Measurements from ENCODE around the gene DSN1. TPM values are rescaled to one million over a fixed set of nuclear protein-coding genes. Genes with fewer than 3 reads are reported as not detected.

Gene DSN1
- total RNA-seq, 1 donor from 2014 or later: 4.7 TPM

GRCh38 chr20:36737183-36737499, 36.4 kb downstream of the DSN1 start:
- H3K4me1 ChIP-seq: peaks cover 12% of the 10 kb centered on the region
- H3K27ac ChIP-seq: no peak overlapping the region
- no peaks in the 10 kb centered on the region for H3K36me3 ChIP-seq
- no peaks in the 10 kb centered on the region for H3K9me3 ChIP-seq
- H3K4me3 ChIP-seq: no peak overlapping the region
- intact Hi-C loops (cut with DNase I): no loop called here
- no peak for DNase-seq (ENCODE audit: extremely low spot score in 2 of 2)
- TF ChIP-seq POLR2AphosphoS5 (IDR thresholded peaks at IDR 0.05; ENCODE audit: insufficient read depth in 1 of 2, low read depth in 1 of 2) (no peak), CTCF (IDR thresholded peaks at IDR 0.05) (no peak), POLR2A (IDR thresholded peaks at IDR 0.05) (no peak)
- no peaks in the 10 kb centered on the region for H3K27me3 ChIP-seq

GRCh38 chr20:36736451-36737182, 36.9 kb downstream of the DSN1 start:
- no peak for DNase-seq (ENCODE audit: extremely low spot score in 2 of 2)
- intact Hi-C loops (cut with DNase I): no loop called here
- H3K4me1 ChIP-seq: peaks cover 12% of the 10 kb centered on the region
- no peak overlapping the region for H3K4me3 ChIP-seq
- H3K27ac ChIP-seq: no peak overlapping the region
- TF ChIP-seq CTCF (IDR thresholded peaks at IDR 0.05) (no peak), POLR2A (IDR thresholded peaks at IDR 0.05) (no peak), POLR2AphosphoS5 (IDR thresholded peaks at IDR 0.05; ENCODE audit: insufficient read depth in 1 of 2, low read depth in 1 of 2) (no peak)
- no peaks in the 10 kb centered on the region for H3K9me3 ChIP-seq
- H3K27me3 ChIP-seq: no peaks in the 10 kb centered on the region
- H3K36me3 ChIP-seq: no peaks in the 10 kb centered on the region

- DNase-seq (ENCODE audit: extremely low spot score in 2 of 2): no peak
- H3K27ac ChIP-seq: no peak overlapping the region
- TF ChIP-seq CTCF (IDR thresholded peaks at IDR 0.05): no peak
- no peak for TF ChIP-seq POLR2A (IDR thresholded peaks at IDR 0.05)
- no peak for TF ChIP-seq POLR2AphosphoS5 (IDR thresholded peaks at IDR 0.05; ENCODE audit: insufficient read depth in 1 of 2, low read depth in 1 of 2)
These were observed 41.1 kb downstream of the DSN1 start for GRCh38 chr20:36732456-36732855.

GRCh38 chr20:36728986-36729385, 44.6 kb downstream of the DSN1 start:
- TF ChIP-seq POLR2A (IDR thresholded peaks at IDR 0.05) (no peak), CTCF (IDR thresholded peaks at IDR 0.05) (no peak), POLR2AphosphoS5 (IDR thresholded peaks at IDR 0.05; ENCODE audit: insufficient read depth in 1 of 2, low read depth in 1 of 2) (no peak)
- no peaks in the 10 kb centered on the region for H3K36me3 ChIP-seq
- no peak overlapping the region for H3K4me3 ChIP-seq
- H3K27me3 ChIP-seq: no peaks in the 10 kb centered on the region
- no peaks in the 10 kb centered on the region for H3K4me1 ChIP-seq
- intact Hi-C loops (cut with DNase I): no loop called here
- no peak for DNase-seq (ENCODE audit: extremely low spot score in 2 of 2)
- H3K9me3 ChIP-seq: no peaks in the 10 kb centered on the region
- no peak overlapping the region for H3K27ac ChIP-seq

More at GRCh38 chr20:36732456-36732855, 41.1 kb downstream of the DSN1 start:
- intact Hi-C loops (cut with DNase I): no loop called here
- H3K9me3 ChIP-seq: no peaks in the 10 kb centered on the region
- H3K27me3 ChIP-seq: no peaks in the 10 kb centered on the region
- no peaks in the 10 kb centered on the region for H3K36me3 ChIP-seq
- peaks cover 12% of the 10 kb centered on the region for H3K4me1 ChIP-seq
- H3K4me3 ChIP-seq: no peak overlapping the region

- H3K9me3 ChIP-seq: no peaks in the 10 kb centered on the region
- H3K36me3 ChIP-seq: peaks cover 0 to 3% of the 10 kb centered on the region in 2 donors
- H3K27me3 ChIP-seq: no peaks in the 10 kb centered on the region
- H3K4me1 ChIP-seq: no peaks in the 10 kb centered on the region
- DNase-seq (ENCODE audit: extremely low spot score in 2 of 2): no peak
- intact Hi-C loops (cut with DNase I): no loop called here
- H3K4me3 ChIP-seq: no peak overlapping the region
- TF ChIP-seq CTCF (IDR thresholded peaks at IDR 0.05) (no peak), POLR2AphosphoS5 (IDR thresholded peaks at IDR 0.05; ENCODE audit: insufficient read depth in 1 of 2, low read depth in 1 of 2) (no peak), POLR2A (IDR thresholded peaks at IDR 0.05) (no peak)
- no peak overlapping the region for H3K27ac ChIP-seq
These were observed 47.4 kb downstream of the DSN1 start for GRCh38 chr20:36726168-36726567.

Data from vagina (tissue), 2 donors.